Measurements from ENCODE around the gene CCDC8. TPM values are rescaled to one million over a fixed set of nuclear protein-coding genes. Genes with fewer than 3 reads are reported as not detected.

CCDC8 gene
- polyA plus RNA-seq, 2 of the 4 experiments (the other 2 are of a cell fraction) = 0.04 to 0.08 TPM

- H3K9me3 ChIP-seq = peaks cover 6% of the 10 kb centered on the region; the same call in 1 of the 3 replicates
- FAIRE-seq = no peak
- no peak for ATAC-seq
- no peak overlapping the region for H3K4me3 ChIP-seq
- no peak overlapping the region for H3K4me2 ChIP-seq
- no peak for DNase-seq (ENCODE audit: low read depth in 1 of 2, low spot score in 1 of 2)
- ChIA-PET POLR2A (no interaction called here), CTCF (interaction anchor here (1.2 to 30.8 kb wide), 8 partner anchors 9 to 121 kb away, joined by 4 to 501 read pairs (median 44); no protein-coding TSS in a partner anchor)
- no peaks in the 10 kb centered on the region for H3K4me1 ChIP-seq
- no peak overlapping the region for H3K27ac ChIP-seq
- 65% methylated on average over 4 of the region's 4 CpGs for WGBS (ENCODE audit: missing lambda C conversion rate)
- no peak for TF ChIP-seq CTCF (IDR thresholded peaks at IDR 0.05)
- TF ChIP-seq RFX5 (IDR thresholded peaks at IDR 0.05) = no peak
- no peak for TF ChIP-seq FOSL2 (IDR thresholded peaks at IDR 0.05)
- TF ChIP-seq FOSL2 (CRISPR knock-in tag; IDR thresholded peaks at IDR 0.05) = no peak
- TF ChIP-seq CHD2 (IDR thresholded peaks at IDR 0.05; ENCODE audit: low read length, partially characterized antibody) = no peak
- no peak for TF ChIP-seq SREBF2 (IDR thresholded peaks at IDR 0.05)
- TF ChIP-seq RARB (CRISPR knock-in tag; IDR thresholded peaks at IDR 0.05) = no peak
Measured at GRCh38 chr19:46392837-46393236, 20.5 kb downstream of the CCDC8 start.

GRCh38 chr19:46392252-46392801 lies 21.0 kb downstream of the CCDC8 start:
- H3K4me1 ChIP-seq = no peaks in the 10 kb centered on the region
- TF ChIP-seq KDM5A (IDR thresholded peaks at IDR 0.05) = no peak
- 0 out of 2 replicates have a peak, but pooled peaks have one; percentile 41 for TF ChIP-seq POLR2AphosphoS2 (conservative IDR thresholded peaks at IDR 0.05; ENCODE audit: low read length)
- CTCF ChIA-PET = interaction anchor here (0.6 to 30.8 kb wide), 8 partner anchors 9 to 121 kb away, joined by 3 to 501 read pairs (median 14); partner anchors contain the start of gene PPP5C
- POLR2A ChIA-PET = no interaction called here
- WGBS (ENCODE audit: missing lambda C conversion rate) = 87% methylated on average over 21 of the region's 21 CpGs
- H3K4me3 ChIP-seq = no peak overlapping the region
- DNase-seq (ENCODE audit: low read depth in 1 of 2, low spot score in 1 of 2) (no peak), ATAC-seq (no peak), FAIRE-seq (no peak)
- H3K9me3 ChIP-seq = peaks cover 6% of the 10 kb centered on the region; the same call in 1 of the 3 replicates
- H3K4me2 ChIP-seq = no peak overlapping the region
- H3K27ac ChIP-seq = no peak overlapping the region

GRCh38 chr19:46391296-46392251 lies 21.8 kb downstream of the CCDC8 start:
- ChIA-PET CTCF (interaction anchor here (0.6 to 30.8 kb wide), 10 partner anchors 10 to 309 kb away, joined by 3 to 501 read pairs (median 9); partner anchors contain the start of gene PPP5C), POLR2A (no interaction called here)
- ATAC-seq (no peak), FAIRE-seq (no peak), DNase-seq (ENCODE audit: low read depth in 1 of 2, low spot score in 1 of 2) (no peak)
- WGBS (ENCODE audit: missing lambda C conversion rate) = 94% methylated on average over 33 of the region's 33 CpGs
- no peak for TF ChIP-seq CEBPB (IDR thresholded peaks at IDR 0.05)
- no peak for TF ChIP-seq RAD21 (conservative IDR thresholded peaks at IDR 0.05 in 1 of 2, IDR thresholded peaks at IDR 0.05 in 1 of 2)
- TF ChIP-seq PBX3 (IDR thresholded peaks at IDR 0.05) = no peak
- no peak for TF ChIP-seq HDAC2 (IDR thresholded peaks at IDR 0.05)
- TF ChIP-seq E2F6 (IDR thresholded peaks at IDR 0.05; ENCODE audit: borderline replicate concordance, low read depth) = no peak
- Histone ChIP-seq H3K4me2 (no peak overlapping the region), H3K9me3 (peaks cover 6% of the 10 kb centered on the region; the same call in 1 of the 3 replicates), H3K4me3 (no peak overlapping the region), H3K4me1 (no peaks in the 10 kb centered on the region), H3K27ac (no peak overlapping the region)

All from A549 (cell line).